HG02840 (cell line): ENCODE data around the gene TIAM1.

Experiments
- ATAC-seq: cut with Tn5 transposase; IDR thresholded peaks from one replicate; pipeline ENCODE4 v1.9.1; 2021; ENCODE audit warnings: mild to moderate bottlenecking, moderate library complexity, moderate number of reproducible peaks; ENCODE audit not compliant: unreplicated experiment, low FRiP score

The TIAM1 gene

DNA sequence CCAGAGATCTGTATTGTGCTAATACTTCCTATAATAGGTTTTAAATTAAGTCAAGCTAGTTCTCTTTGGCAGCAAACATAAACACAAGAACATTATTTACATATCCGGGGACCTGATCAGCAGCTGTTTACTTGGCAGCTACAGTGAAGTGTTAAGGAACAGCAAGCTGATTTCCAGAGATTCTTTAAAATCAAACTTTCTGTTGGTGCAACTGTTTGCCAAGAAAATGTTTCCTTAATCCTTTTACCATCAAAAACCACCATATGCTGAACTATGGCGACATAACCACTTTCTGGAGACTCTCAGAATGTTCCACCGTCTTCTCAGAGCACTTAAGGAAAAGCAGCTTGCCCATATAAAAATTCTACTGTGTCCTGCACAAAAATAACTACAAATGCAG lies 198.8 kb downstream of the TIAM1 start:
- no peak for ATAC-seq

DNA sequence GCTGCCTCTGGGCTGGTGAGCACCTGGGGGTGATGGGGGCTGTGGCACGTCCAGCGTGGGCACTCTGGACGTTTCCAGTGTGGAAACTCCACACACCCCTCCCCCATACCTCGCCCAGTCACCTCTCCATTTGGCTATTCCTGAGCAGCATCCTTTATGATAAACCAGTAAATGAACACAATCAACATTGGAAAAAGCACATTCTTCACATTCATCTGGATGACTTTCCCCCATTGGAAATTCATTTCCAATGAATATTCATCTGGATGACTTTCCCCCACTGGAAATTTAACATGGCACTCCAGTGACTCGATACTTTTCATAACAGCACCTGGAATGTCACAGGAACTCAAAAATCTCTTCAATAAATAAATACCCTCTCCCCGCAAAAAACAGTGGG lies 201.0 kb downstream of the TIAM1 start:
- no peak for ATAC-seq

GRCh38 chr21:31142600-31142999 lies 201.5 kb downstream of the TIAM1 start:
- no peak for ATAC-seq

DNA sequence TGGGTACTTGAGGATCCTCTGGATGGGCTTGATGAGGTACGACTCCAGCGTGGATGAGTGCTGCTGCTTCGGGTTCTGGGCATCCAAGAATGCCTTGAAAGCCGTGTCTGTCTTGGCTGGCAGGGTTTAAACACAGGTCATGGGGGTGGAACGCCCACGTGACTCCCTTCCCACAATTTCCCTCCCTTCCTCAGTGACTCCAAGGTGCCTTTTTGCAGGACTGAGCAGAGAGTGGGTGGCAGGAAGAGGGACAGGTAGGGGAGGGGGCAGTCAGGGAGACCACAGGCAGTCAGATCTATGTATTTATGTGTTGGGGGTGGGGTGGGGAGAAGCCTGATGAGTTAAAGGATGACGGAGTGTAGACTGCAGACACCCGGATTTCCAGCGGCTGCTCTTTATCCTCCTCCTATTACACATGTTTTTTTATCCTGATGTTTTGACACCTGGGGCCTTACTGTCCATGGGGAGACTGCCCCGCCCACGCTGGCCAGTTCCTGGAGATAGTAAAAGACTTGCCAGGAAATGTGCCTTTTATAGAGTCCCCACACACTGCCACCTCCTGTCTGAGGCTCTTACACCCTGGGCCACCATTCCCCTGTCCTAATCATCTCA lies 202.6 kb downstream of the TIAM1 start:
- no peak for ATAC-seq

DNA sequence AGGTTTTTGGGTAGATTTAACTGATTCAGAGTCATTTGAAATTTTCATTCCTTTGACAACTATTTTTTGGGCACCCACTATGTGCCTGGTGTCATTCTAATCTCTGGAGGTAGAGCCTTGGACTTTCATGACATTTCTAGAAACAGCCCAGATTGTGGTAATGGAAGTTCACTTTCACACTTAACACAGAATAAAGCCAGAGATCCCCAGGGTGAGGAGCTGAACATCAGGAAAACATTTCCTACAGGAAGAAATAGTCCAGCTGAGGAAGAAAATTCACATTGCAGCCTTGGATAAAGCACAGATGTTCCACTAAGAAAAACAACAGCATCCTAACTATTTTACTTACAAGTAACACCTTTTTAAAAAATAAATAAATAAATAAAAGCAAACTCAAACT lies 203.4 kb downstream of the TIAM1 start:
- no peak for ATAC-seq

- no peak for ATAC-seq
Observed at GRCh38 chr21:31140025-31140424, 204.0 kb downstream of the TIAM1 start.

DNA sequence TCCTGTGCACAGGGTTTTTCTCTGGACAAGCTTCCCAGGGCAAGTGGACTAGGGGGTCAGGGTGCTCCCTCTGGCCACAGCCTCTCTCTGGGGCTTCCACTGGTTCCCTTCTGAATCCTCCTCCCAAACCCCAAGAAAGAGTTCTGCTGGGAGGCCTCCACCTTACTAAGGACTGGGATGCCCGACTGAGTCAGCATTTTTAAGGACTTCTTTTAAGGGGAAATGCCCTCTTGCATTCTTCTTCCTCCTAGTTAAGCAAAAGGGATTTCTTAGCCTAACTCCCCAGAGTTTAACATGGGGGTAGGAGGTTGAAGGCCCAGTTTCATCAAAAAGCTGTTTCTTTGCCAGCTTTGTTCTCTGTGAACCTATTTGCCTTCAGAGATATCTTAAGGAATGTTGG lies 206.1 kb downstream of the TIAM1 start:
- ATAC-seq = no peak

DNA sequence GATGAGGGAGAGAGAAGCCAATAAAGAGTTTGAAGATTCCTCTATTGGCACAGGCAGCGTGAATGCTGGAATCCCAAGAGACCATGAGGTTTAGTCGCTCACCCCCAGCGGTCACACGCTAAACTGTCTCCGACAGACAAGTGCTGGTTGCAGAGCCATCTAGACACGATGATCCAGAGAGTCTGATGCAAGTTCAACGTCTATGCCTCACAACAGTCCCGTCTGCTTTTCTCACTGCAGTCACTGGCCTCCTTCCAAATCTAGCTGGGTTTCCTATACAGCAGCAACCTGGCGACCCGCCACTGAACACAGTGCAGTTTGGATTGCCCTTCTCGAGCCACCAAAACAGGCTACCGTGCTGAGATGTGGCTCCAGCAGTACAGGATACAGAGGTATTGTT lies 207.2 kb downstream of the TIAM1 start:
- ATAC-seq = no peak

DNA sequence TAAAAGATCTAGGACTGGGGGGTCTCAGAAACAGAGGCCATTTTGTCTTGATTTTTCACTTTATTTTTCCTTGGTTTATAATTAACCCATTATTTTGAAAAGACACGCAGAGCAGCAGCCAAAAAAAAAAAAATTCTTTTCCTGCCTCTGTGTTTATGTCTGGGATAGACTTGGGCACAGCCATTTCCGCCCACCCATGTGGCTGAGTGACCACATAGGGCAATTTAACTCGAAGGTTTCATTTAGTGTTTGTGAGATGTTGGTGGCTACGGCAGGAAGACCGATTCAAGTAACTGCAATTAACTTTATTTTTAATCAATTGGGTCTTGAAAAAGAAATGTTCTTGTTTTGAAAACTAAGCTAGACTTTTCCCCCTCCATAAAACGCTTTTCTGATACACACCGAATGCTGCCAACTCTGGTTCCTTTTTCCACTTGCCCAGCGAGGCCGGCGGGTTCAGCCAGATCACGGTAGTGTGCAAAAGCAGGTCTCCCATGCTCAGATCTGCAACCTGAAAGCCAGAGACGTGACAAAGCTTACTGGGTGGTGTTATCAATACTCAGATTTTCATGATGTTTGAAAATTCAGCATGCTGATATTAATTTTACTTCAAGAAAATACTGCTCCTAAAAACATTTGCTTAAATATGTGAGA lies 208.4 kb downstream of the TIAM1 start:
- no peak for ATAC-seq

GRCh38 chr21:31133243-31133830 lies 210.7 kb downstream of the TIAM1 start:
- ATAC-seq = no peak

- no peak for ATAC-seq
Observed at GRCh38 chr21:31132574-31133242, 211.4 kb downstream of the TIAM1 start.

DNA sequence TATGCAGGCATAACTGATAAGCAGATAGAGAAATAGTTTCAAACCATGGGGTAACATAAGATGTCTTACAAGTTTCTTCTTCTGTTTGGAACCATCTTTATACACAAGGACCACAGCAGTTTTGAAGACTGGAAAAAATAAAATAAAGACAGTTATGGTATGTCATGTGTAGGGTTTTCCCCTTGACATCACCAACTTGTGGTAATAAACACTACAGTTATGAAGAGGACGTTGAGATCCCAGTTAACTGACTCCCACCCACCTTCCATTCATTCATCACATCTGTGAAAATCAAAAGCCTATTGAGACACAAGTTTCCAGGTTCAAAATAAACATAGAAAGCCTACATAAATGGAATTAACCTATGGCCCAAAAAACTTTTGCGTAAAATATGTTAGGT lies 213.2 kb downstream of the TIAM1 start:
- no peak for ATAC-seq

GRCh38 chr21:31128234-31128633 lies 215.8 kb downstream of the TIAM1 start:
- ATAC-seq = no peak

DNA sequence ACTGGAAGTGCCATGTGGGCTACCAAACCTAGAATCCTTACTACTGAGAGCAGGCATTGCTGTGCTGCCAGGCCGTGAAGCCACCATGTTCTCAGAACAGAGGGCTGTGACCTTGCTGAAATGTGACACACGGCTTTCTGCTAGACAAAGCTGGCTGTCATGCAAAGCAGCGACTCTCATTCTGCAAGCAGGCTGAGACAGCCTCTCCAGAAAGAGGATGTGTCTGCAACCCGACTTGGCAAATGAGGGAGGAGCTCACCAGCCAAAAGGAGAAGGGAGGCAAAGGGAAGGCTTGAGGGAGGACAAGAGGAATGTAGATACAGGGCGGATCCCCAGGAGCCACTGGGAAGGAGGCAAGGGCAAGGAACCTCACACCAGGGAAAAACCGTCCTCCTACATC lies 220.1 kb downstream of the TIAM1 start:
- no peak for ATAC-seq

DNA sequence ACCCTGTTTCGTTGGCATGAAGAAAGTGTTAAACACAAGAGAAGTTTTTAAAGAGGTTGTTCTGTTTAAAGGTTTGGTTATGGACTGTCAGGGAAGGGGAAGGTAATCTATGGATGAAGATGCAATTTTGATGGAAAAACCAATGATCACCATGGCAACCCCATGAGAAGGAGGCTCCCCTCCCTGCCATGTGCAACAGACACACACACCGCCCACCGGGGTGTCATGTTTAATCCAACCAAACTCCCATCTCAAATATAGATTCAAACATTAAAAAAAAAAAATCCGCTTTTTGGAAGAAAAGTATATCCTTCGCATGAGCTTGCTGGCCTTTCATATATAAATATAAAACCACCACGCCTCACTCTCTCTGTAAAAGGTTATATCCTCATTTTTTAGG lies 224.9 kb downstream of the TIAM1 start:
- ATAC-seq = no peak

- ATAC-seq = no peak
Observed at GRCh38 chr21:31117128-31117916, 226.7 kb downstream of the TIAM1 start.

GRCh38 chr21:31115249-31115648 lies 228.8 kb downstream of the TIAM1 start:
- ATAC-seq = no peak

- ATAC-seq = no peak
Observed at GRCh38 chr21:31111093-31111492, 233.0 kb downstream of the TIAM1 start.

DNA sequence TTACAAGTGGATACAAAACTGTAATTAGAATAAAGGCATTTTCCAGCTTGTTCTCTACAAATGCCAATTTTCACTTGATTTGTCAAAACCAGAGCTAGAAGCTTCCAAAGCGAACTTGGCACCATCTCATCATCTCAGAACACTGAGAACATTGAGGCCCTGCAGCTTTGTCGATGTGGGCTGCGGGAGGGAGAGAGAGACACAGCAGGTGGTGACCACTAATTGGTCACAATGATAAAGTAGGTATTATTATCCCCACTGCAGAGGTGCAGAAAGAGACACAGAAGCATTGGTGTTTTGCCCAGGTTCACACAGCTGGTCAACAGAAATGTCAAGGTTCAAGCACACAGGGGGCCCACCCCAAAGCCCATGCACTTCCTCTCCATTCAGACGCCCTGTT lies 233.6 kb downstream of the TIAM1 start:
- no peak for ATAC-seq

GRCh38 chr21:31107871-31108270 lies 236.2 kb downstream of the TIAM1 start:
- no peak for ATAC-seq
